Endodermal cell (in vitro differentiated cells): Measurements from ENCODE around the gene SYT2. TPM values are rescaled to one million over a fixed set of nuclear protein-coding genes. Genes with fewer than 3 reads are reported as not detected.

Experiments used
- DNase-seq: peaks from one replicate; pipeline ENCODE4 v3.0.0-alpha.2; 2017
- H3K27ac ChIP-seq: 2 replicates; pipeline ENCODE4 v1.5.1; 2013; ENCODE audit warnings: mild to moderate bottlenecking, low read depth, low read length, moderate library complexity
- H3K27me3 ChIP-seq: 2 replicates; pipeline ENCODE4 v1.6.1; 2013; ENCODE audit warnings: mild to moderate bottlenecking, low read length, moderate library complexity; ENCODE audit not compliant: insufficient read depth, control insufficient read depth, poor library complexity, severe bottlenecking
- H3K36me3 ChIP-seq: 2 replicates; pipeline ENCODE4 v1.7.0; 2013; ENCODE audit warnings: mild to moderate bottlenecking, low read length, moderate library complexity; ENCODE audit not compliant: control insufficient read depth, insufficient read depth
- H3K4me1 ChIP-seq: one replicate; pipeline ENCODE4 v1.7.0; 2013; ENCODE audit warnings: low read length; ENCODE audit not compliant: control insufficient read depth, insufficient read depth
- H3K4me3 ChIP-seq: 2 replicates; pipeline ENCODE4 v1.5.1; 2013; ENCODE audit warnings: mild to moderate bottlenecking, low read length, moderate library complexity
- H3K9ac ChIP-seq: 2 replicates; pipeline ENCODE4 v1.6.1; 2013; ENCODE audit warnings: mild to moderate bottlenecking, low read length, moderate library complexity; ENCODE audit not compliant: poor library complexity, severe bottlenecking; ENCODE audit errors: extremely low read depth
- H3K9me3 ChIP-seq: 2 replicates; pipeline ENCODE4 v1.6.1; 2013; ENCODE audit warnings: mild to moderate bottlenecking, low read length, moderate library complexity; ENCODE audit not compliant: control insufficient read depth
- H3K27ac Mint-ChIP-seq: 2 replicates; pipeline ENCODE4 v1.8.0; 2020; ENCODE audit warnings: mixed read lengths
- H3K27me3 Mint-ChIP-seq: 2 replicates; pipeline ENCODE4 v1.8.0; 2021; ENCODE audit warnings: mild to moderate bottlenecking, mixed read lengths; ENCODE audit not compliant: insufficient read depth
- H3K36me3 Mint-ChIP-seq: 2 replicates; pipeline ENCODE4 v1.8.0; 2020; ENCODE audit warnings: low read depth, mixed read lengths
- H3K4me1 Mint-ChIP-seq: 2 replicates; pipeline ENCODE4 v1.8.0; 2020; ENCODE audit warnings: mixed read lengths
- H3K4me3 Mint-ChIP-seq: 2 replicates; pipeline ENCODE4 v1.8.0; 2020; ENCODE audit warnings: mild to moderate bottlenecking, moderate library complexity, mixed read lengths
- H3K9me3 Mint-ChIP-seq: 2 replicates; pipeline ENCODE4 v1.8.0; 2020; ENCODE audit warnings: mild to moderate bottlenecking, mixed read lengths
- WGBS, 2 experiments: methylation state at CpG; one replicate each; pipeline versions ENCODE4 v1.1.5 to v1.1.7; 2013; ENCODE audit warnings: missing lambda C conversion rate in 2 of 2, mixed read lengths in 1 of 2; ENCODE audit not compliant: insufficient coverage in 1 of 2, insufficient read length in 1 of 2; 5-methylcytosine and 5-hydroxymethylcytosine counted together
- total RNA-seq, 2 donors: library from RNA; stranded (reverse); fragmentation: NEBNext Ultra II Directional in 1 of 2; extraction: Animal tissue kit (Norgen Biotek cat#: 25700) in 1 of 2; gene quantifications; 2 replicates in 1 of 2; 3 replicates in 1 of 2; pipeline ENCODE4 v1.2.1, GENCODE V29; 2021
- TF ChIP-seq, protein P1 (sequence below): fragments of 200-600 bp; sonication (generic); conservative IDR thresholded peaks from 2 replicates; pipeline ENCODE4 v1.5.0; 2021; ENCODE audit warnings: antibody characterized with exemption, mild to moderate bottlenecking

Gene SYT2
- total RNA-seq, 2 donors from 2014 or later = 2.9 to 4.4 TPM

DNA sequence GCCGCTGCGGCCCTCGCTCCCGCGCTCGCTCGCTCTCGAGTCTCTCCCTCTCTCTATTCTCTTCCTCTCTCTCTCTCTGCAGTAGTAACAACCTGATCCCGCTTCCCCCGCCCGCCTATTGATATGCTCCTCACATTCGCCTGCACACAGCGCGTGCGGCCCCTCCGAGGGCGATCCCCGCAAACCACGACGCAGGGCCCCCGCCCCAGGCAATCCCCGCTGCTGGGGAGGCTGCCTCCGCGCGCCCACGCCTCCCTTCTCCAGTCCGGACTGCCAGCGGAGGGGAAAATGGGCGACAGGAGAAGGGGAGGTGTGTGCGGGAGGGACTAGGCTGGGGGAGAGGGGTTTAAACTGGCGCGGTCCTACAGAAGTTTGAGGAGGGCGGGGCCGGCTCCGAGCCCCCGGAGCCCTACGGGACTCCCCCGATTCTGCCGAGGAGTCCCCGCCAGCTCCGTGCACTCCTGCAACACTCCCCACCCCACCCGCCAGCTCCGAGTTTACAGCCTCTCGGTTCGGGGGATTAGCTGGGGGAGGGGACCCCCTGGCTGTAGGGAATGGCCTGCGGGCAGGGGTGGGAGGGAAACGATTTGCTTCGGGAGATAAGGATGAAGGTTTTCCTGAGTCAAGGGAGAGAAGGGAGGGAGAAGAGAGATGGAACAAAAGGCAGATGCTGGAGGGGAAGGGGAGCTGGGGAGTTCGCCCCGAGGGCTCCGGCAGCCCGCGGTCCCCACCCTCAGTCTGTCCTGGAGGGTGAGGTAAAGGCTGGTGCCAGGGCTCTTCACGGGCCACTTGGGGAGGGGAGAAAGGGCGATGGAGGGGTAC lies 66.6 kb downstream of the SYT2 start:
- Mint-ChIP-seq H3K27ac (peak overlapping the region; percentile 58), H3K27me3 (peaks cover 62% of the 10 kb centered on the region), H3K9me3 (no peaks in the 10 kb centered on the region), H3K4me1 (peaks cover 45% of the 10 kb centered on the region), H3K4me3 (peak overlapping the region; percentile 76), H3K36me3 (no peaks in the 10 kb centered on the region)
- peaks cover 14% of the 10 kb centered on the region for H3K27me3 ChIP-seq
- peak overlapping the region; percentile 82 for H3K4me3 ChIP-seq
- no peak overlapping the region for H3K9ac ChIP-seq
- peak; percentile 84 for DNase-seq
- H3K4me1 ChIP-seq = peaks cover 20% of the 10 kb centered on the region
- no peaks in the 10 kb centered on the region for H3K9me3 ChIP-seq
- no peak overlapping the region for H3K27ac ChIP-seq
- no peaks in the 10 kb centered on the region for H3K36me3 ChIP-seq
- WGBS, 2 experiments = 0 to 2% methylated on average over 12 to 55 of the region's 55 CpGs
- TF ChIP-seq, protein P1, sequence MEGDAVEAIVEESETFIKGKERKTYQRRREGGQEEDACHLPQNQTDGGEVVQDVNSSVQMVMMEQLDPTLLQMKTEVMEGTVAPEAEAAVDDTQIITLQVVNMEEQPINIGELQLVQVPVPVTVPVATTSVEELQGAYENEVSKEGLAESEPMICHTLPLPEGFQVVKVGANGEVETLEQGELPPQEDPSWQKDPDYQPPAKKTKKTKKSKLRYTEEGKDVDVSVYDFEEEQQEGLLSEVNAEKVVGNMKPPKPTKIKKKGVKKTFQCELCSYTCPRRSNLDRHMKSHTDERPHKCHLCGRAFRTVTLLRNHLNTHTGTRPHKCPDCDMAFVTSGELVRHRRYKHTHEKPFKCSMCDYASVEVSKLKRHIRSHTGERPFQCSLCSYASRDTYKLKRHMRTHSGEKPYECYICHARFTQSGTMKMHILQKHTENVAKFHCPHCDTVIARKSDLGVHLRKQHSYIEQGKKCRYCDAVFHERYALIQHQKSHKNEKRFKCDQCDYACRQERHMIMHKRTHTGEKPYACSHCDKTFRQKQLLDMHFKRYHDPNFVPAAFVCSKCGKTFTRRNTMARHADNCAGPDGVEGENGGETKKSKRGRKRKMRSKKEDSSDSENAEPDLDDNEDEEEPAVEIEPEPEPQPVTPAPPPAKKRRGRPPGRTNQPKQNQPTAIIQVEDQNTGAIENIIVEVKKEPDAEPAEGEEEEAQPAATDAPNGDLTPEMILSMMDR = no peak

DNA sequence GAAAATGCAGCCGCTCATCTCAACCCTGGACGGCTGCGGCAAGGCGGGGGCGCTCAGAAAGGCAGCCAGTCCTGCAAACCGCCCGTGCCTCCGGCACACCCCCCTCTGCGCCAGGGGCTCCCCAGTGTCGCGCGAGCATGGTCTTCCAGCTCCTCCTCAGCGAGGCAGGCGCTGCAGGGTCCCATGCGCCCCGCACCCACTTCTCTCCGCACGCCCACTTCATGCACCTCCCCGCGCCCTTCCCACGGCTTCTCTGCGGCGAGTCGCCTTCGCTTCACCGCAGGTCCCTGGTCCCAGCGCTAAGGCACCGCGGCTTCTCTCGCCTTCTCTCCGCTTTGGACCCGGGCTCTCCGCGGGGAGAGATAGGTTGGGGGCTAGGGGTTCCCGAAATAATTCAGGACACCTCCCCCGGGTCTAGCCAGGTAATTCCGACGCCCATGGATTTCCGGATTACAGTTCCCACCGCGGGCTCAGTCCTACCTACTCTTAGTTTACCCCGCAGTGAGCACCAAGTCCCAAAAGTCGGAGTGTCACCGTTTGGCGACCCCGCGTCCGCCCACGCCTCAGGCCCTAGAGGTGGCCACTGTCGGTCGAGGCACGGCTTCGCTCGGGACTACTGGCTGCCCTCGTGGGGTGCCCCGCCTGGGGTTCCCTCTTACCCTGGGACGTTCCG lies 67.5 kb downstream of the SYT2 start:
- Histone ChIP-seq H3K36me3 (no peaks in the 10 kb centered on the region), H3K9ac (no peak overlapping the region), H3K9me3 (no peaks in the 10 kb centered on the region), H3K4me3 (peak overlapping the region; percentile 79), H3K27me3 (peaks cover 14% of the 10 kb centered on the region), H3K27ac (no peak overlapping the region), H3K4me1 (peaks cover 24% of the 10 kb centered on the region)
- Mint-ChIP-seq H3K27me3 (peaks cover 62% of the 10 kb centered on the region), H3K9me3 (no peaks in the 10 kb centered on the region), H3K36me3 (no peaks in the 10 kb centered on the region), H3K27ac (no peak overlapping the region), H3K4me1 (peaks cover 51% of the 10 kb centered on the region), H3K4me3 (peak overlapping the region; percentile 76)
- WGBS, 2 experiments = 1 to 2% methylated on average over 21 to 56 of the region's 58 CpGs
- TF ChIP-seq, protein P1 = no peak
- peak; percentile 67 for DNase-seq

DNA sequence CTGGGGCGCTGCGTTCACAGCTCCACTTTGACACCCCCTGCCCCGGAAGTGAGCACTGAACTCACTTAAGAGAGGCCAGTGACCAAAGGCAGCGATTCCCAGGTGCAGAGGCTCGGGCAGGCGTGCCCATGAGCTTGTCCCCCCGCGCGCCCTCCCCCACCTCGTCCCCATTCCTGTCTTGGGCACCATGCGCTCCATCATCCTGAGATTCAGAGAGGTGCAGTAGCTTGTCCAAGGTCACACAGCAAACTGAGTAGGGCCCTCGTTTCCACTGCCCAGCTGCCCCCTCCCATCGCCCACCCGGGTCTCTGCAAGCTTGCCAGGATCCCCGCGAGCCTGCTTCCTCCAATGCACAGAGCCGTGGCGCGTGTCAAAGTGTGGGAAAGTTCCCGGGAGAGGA lies 68.0 kb downstream of the SYT2 start:
- Mint-ChIP-seq H3K4me1 (peaks cover 54% of the 10 kb centered on the region), H3K36me3 (no peaks in the 10 kb centered on the region), H3K4me3 (peak overlapping the region; percentile 76), H3K27ac (no peak overlapping the region), H3K27me3 (peaks cover 58% of the 10 kb centered on the region), H3K9me3 (no peaks in the 10 kb centered on the region)
- H3K36me3 ChIP-seq = no peaks in the 10 kb centered on the region
- H3K9me3 ChIP-seq = no peaks in the 10 kb centered on the region
- no peak for DNase-seq
- peaks cover 14% of the 10 kb centered on the region for H3K27me3 ChIP-seq
- H3K4me3 ChIP-seq = peak overlapping the region; percentile 79
- TF ChIP-seq, protein P1 = no peak
- no peak overlapping the region for H3K27ac ChIP-seq
- H3K4me1 ChIP-seq = peaks cover 28% of the 10 kb centered on the region
- H3K9ac ChIP-seq = no peak overlapping the region
- WGBS, 2 experiments = 48 to 67% methylated on average over 7 to 20 of the region's 20 CpGs
